Loucy (cell line): ENCODE results near the gene TIMM50.

Experiments
- H2AFZ ChIP-seq: fragments of 200-600 bp; sonication (generic); 2 replicates; pipeline ENCODE4 v1.6.0; 2016; ENCODE audit warnings: antibody characterized with exemption, mild to moderate bottlenecking, low read length, moderate library complexity
- H3F3A ChIP-seq: fragments of 200-600 bp; 2 replicates; pipeline ENCODE4 v1.6.0; 2016; ENCODE audit warnings: antibody characterized with exemption, low read depth, mild to moderate bottlenecking
- H3K27me3 ChIP-seq: fragments of 200-600 bp; sonication (generic); 2 replicates; pipeline ENCODE4 v1.6.1; 2014; ENCODE audit warnings: low read length, mild to moderate bottlenecking; ENCODE audit not compliant: insufficient read depth, poor library complexity, severe bottlenecking
- H3K36me3 ChIP-seq: fragments of 200-600 bp; sonication (generic); 2 replicates; pipeline ENCODE4 v1.6.1; 2016; ENCODE audit warnings: low read length; ENCODE audit not compliant: insufficient read depth
- H3K4me1 ChIP-seq: fragments of 200-600 bp; sonication (generic); 2 replicates; pipeline ENCODE4 v1.5.1; 2014; ENCODE audit warnings: low read length, mild to moderate bottlenecking; ENCODE audit not compliant: insufficient read depth, poor library complexity, severe bottlenecking
- H3K4me2 ChIP-seq: fragments of 200-600 bp; sonication (generic); 2 replicates; pipeline ENCODE4 v1.6.0; 2014; ENCODE audit warnings: antibody characterized with exemption, low read length, low read depth, mild to moderate bottlenecking; ENCODE audit not compliant: poor library complexity, severe bottlenecking
- H3K4me3 ChIP-seq: fragments of 200-600 bp; sonication (generic); 2 replicates; pipeline ENCODE4 v1.5.1; 2014; ENCODE audit warnings: low read length, mild to moderate bottlenecking, mixed read lengths; ENCODE audit not compliant: poor library complexity, severe bottlenecking
- H3K79me2 ChIP-seq: fragments of 200-600 bp; sonication (generic); 2 replicates; pipeline ENCODE4 v1.6.1; 2014; ENCODE audit warnings: low read length; ENCODE audit not compliant: insufficient read depth
- H3K9ac ChIP-seq: fragments of 200-600 bp; sonication (generic); 2 replicates; pipeline ENCODE4 v1.6.0; 2014; ENCODE audit warnings: mild to moderate bottlenecking, low read depth, low read length, moderate library complexity; ENCODE audit not compliant: poor library complexity, severe bottlenecking
- H3K9me2 ChIP-seq: fragments of 200-600 bp; sonication (generic); replicated peaks from 2 replicates; pipeline ENCODE4 v1.6.1; 2016; ENCODE audit warnings: low read depth, low read length, mixed read lengths
- H3K9me3 ChIP-seq: fragments of 200-600 bp; sonication (generic); 2 replicates; pipeline ENCODE4 v1.6.1; 2014; ENCODE audit warnings: mild to moderate bottlenecking, antibody characterized with exemption, low read length, low read depth; ENCODE audit not compliant: insufficient read depth
- H4K20me1 ChIP-seq: fragments of 200-600 bp; sonication (generic); 2 replicates; pipeline ENCODE4 v1.6.0; 2014; ENCODE audit warnings: antibody characterized with exemption, low read length, mild to moderate bottlenecking; ENCODE audit not compliant: insufficient read depth, poor library complexity, severe bottlenecking
- CTCF ChIP-seq: fragments of 200-600 bp; sonication (generic); conservative IDR thresholded peaks from 2 replicates; pipeline ENCODE4 v1.5.1; 2014; ENCODE audit warnings: mild to moderate bottlenecking, antibody characterized with exemption, low read length
- EZH2phosphoT487 ChIP-seq: fragments of 200-600 bp; IDR thresholded peaks from 2 replicates; pipeline ENCODE4 v1.6.1; 2018; ENCODE audit warnings: antibody characterized with exemption, mild to moderate bottlenecking, moderate library complexity, borderline replicate concordance

Gene TIMM50

GRCh38 chr19:39489756-39490155, 9.1 kb downstream of the TIMM50 start:
- Histone ChIP-seq H3K9me2 (no peaks in the 10 kb centered on the region), H4K20me1 (no peaks in the 10 kb centered on the region), H3K27me3 (no peaks in the 10 kb centered on the region), H3K9me3 (no peaks in the 10 kb centered on the region), H3K4me2 (no peak overlapping the region), H2AFZ (no peak overlapping the region), H3K4me3 (no peak overlapping the region), H3F3A (no peaks in the 10 kb centered on the region), H3K79me2 (no peaks in the 10 kb centered on the region; the same call in 1 of the 2 replicates), H3K4me1 (no peaks in the 10 kb centered on the region), H3K36me3 (peaks cover 48% of the 10 kb centered on the region; the same call in 1 of the 2 replicates), H3K9ac (no peak overlapping the region)
- no peak for TF ChIP-seq EZH2phosphoT487
- no peak for TF ChIP-seq CTCF

- Histone ChIP-seq H3K9me3 (no peaks in the 10 kb centered on the region), H2AFZ (no peak overlapping the region), H3F3A (no peaks in the 10 kb centered on the region), H3K4me1 (peaks cover 1% of the 10 kb centered on the region), H3K9me2 (no peaks in the 10 kb centered on the region), H3K27me3 (no peaks in the 10 kb centered on the region), H3K36me3 (peaks cover 34% of the 10 kb centered on the region; the same call in 1 of the 2 replicates), H4K20me1 (no peaks in the 10 kb centered on the region), H3K4me2 (no peak overlapping the region), H3K4me3 (no peak overlapping the region), H3K9ac (no peak overlapping the region), H3K79me2 (no peaks in the 10 kb centered on the region)
- no peak for TF ChIP-seq CTCF
- no peak for TF ChIP-seq EZH2phosphoT487
Observed at GRCh38 chr19:39492225-39492624, 11.6 kb downstream of the TIMM50 start.

- Histone ChIP-seq H3K9me2 (no peaks in the 10 kb centered on the region), H3K27me3 (no peaks in the 10 kb centered on the region), H3K4me1 (peaks cover 7% of the 10 kb centered on the region), H3K4me2 (no peak overlapping the region), H3K79me2 (no peaks in the 10 kb centered on the region), H4K20me1 (no peaks in the 10 kb centered on the region), H2AFZ (no peak overlapping the region), H3K4me3 (no peak overlapping the region), H3K36me3 (peaks cover 31% of the 10 kb centered on the region; the same call in 1 of the 2 replicates), H3F3A (no peaks in the 10 kb centered on the region), H3K9ac (no peak overlapping the region), H3K9me3 (no peaks in the 10 kb centered on the region)
- TF ChIP-seq CTCF: no peak
- TF ChIP-seq EZH2phosphoT487: no peak
Observed at GRCh38 chr19:39492788-39493187, 12.2 kb downstream of the TIMM50 start.
